NCI-H1436 treated with DMSO at 0.1 percent for 48 hours (cell line): ENCODE data around the gene ANTKMT.
"Not testable (repeated sequence)": the region's sequence is repeated elsewhere in the genome, so short reads cannot be mapped to it uniquely, and the experiment has no call there.

Experiments
- DNase-seq: peaks from one replicate; lab custom pipeline; 2025; lab: John Stamatoyannopoulos, UW

Gene ANTKMT

DNA sequence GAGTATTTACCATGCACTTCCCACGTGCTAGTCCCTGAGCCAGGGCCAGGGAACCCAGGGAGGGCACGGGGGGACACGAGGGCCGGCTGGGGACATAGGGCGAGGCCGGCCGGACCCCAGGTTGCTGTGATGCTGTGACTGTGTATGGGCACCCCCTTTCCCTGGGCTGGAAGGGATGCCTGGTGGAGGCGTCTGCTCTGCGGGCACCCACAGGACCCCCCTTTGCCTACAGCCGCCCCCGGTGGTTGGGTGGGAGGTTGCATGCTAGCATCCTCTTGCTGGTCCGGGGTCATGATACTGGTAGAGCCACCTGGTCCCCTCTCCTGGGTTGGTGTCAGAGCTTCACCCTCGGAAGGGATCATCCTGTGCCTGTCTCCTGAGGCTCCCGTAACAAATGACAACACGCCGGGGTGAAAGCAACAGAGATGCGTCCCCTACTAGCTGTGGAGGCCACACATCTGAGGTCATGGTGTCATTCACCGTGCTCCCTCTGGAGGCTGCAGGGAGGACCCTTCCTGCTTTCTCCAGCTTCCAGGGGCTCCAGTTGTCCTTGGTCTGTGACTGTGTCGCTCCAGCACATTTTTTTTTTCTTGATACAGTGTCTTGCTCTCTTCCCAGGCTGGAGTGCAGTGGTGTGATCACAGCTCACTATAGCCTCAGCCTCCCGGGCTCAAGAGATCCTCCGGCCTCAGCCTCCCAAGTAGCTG lies 23.0 kb downstream of the ANTKMT start:
- no peak for DNase-seq

DNA sequence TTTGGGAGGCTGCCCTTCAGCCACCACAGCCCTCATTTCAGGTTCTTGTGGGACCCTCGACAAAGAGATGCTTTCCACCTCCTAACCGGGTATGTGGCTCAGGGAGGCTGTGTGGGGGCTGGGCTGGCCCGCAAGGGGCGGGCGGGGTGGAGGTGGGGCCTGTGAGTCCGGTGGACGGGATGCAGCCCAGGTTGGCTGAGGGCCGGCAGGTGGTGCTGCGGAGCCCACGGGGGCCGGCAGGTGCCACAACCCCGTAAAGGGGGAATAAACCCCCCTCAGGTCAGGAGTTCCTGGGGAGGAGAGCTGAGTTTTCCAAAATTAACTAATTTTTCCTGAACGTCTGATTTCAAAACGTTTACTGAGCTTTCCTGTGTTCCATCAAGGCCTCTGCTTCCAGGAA lies 24.8 kb downstream of the ANTKMT start:
- no peak for DNase-seq

DNA sequence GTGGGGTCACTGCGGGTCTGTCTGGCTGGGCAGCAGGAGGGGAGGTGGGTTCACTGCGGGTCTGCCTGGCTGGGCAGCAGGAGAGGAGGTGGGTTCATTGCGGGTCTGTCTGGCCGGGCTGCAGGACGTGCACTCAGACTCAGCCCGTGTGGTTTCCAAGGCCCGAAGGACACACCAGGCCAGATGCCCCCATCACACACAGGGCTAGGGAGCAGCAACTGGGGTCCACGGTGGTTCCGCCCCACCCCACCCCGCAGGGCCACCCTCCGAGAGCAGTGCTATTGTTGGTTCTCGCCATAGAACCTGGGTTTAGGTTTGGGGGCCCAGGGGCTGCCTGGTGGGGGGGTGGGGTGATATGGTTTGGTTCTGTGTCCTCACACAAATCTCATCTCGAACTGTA lies 25.7 kb downstream of the ANTKMT start:
- DNase-seq: no peak

DNA sequence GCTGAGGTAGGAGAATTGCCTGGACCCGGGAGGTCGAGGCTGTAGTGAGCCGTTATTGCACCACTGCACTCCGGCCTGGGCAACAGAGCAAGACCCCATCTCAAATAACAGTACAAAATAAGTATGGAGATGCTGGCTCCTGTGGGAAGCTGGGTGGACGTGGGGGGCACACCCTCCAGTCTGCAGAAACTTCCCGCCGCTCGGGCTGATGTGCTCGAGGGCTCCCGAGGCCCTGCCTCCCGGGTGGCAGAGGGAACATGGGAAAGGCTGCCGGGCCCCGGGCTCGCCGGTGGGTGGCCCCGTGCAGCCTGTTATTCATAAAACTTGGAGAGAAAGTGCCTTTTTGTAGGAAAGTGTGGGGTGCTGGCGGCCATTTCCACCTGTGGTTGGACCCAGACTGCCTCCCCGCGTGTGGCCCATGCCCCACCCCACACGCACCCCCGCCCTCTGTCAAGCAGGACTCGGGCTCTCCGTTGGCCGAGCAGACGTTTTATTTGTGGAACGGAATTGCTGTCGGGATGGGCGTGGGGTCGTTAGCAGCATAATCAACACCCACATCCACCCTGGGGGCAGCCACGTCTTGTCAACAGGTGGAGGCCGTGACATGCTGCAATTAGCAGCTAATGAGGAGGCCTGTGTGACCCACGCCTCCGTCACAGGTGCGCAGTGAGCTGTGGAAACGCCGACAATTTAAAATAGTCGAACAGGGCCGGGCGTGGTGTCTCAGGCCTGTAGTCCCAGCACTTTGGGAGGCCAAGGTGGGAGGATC lies 27.2 kb downstream of the ANTKMT start:
- DNase-seq: no peak

DNA sequence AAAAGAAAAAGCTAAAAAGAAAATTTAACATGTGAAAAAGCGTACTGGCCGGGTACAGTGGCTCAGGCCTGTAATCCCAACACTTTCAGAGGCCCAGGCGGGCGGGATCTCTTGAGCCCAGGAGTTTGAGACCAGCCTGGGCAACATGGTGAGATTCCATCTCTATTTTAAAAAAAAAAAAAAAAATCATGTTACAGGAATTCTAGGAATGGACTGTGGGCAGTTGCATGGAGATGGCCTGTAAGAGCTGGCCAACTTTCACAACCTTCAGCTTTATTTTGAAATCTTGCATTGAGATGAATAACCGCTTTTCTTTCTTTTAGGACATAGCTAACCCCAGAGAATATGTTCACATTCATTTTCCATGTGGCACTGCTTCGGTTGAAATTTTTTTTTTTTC lies 28.1 kb downstream of the ANTKMT start:
- no peak for DNase-seq

DNA sequence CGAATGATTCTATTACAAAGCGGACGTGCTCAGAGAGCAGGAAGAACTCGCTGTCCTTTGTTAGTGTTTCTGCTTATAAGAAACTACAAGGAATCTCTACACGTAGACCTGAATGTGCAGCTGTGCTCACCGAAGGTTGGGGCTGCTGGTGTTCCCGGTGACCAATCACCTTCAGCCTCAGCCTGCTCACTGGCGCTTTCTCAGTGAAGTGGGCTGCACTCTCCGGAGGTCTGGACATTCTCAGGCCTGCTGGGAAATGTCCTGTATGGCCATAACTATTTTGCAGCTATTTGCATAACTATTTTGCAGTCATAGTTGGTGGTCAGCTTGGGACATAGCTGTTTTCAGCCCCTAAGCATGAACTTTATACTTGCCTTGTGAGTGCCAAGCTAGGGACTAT lies 29.5 kb downstream of the ANTKMT start:
- DNase-seq: no peak

DNA sequence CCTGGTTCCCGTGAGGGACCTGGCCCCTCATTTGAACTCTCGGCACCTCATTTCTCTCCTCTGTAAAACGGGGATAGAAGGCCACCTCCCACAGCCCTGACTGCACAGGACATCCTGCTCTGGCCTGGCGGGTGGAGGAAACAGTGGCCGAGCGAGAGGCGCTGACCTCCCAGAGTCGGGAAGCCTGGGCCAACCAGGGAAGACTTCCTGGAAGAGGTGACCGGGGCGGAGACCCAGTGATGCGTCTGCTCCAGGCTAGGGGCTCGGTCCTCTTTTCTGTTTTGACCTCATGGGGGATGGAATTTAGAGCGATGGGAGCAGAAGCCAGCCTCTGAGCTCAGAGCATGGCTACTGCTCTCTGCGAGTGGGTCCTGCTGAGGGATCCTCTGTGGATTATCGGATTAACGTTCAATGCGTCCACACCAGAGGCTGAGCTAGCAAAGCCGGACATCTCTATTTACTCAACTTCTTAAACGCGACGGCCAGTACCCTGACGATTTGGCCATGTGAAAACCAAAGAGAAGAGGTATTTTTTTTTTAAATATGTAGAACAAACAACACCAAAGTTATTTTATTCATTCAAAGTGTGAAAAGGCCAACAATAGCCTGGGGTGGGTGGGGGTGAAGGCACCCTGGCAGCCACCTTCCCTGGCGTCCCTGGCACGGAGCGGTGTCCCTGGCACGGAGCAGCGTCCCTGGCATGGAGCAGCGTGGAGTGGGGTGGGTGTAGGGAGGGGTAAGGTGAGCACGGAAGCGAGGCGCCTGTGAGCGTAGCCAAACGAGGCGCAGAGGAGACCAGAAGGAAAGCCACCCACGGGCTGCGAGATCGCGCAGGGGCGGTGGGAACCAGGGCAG lies 30.4 kb downstream of the ANTKMT start:
- no peak for DNase-seq

DNA sequence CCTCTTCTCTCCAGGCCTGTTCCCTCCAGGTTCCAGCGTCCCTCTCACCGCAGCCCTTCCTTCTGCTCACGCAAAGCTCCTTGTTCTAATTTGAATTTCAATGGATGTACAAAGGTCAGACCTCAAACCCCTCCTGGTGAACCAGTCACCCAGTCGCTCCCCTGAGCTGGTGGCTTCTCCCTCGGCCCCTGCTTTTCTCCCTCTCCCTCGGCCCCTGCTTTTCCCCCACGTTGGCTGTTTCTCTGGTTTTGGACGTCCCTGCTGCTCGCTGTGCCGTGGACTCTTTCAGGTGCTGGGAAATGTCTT lies 31.0 kb downstream of the ANTKMT start:
- DNase-seq: no peak

DNA sequence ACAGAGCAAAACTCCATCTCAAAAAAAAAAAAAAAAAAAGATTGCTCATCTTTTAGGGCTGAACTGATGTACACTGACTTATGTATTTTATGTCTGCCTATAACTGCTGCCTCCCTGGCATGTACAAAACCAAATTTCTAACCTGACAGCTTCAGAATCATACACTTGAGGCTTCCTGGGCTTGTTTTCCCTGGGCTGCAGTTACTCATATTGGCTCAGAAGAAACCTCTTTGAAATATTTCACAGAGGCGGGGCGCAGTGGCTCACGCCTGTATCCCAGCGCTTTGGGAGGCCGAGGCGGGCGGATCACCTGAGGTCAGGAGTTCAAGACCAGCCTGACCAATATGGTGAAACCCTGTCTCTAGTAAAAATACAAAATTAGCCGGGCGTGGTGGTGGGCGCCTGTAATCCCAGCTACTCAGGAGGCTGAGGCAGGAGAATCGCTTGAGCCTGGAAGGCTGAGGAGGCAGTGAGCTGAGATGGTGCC lies 33.2 kb downstream of the ANTKMT start:
- DNase-seq: not testable (repeated sequence)

DNA sequence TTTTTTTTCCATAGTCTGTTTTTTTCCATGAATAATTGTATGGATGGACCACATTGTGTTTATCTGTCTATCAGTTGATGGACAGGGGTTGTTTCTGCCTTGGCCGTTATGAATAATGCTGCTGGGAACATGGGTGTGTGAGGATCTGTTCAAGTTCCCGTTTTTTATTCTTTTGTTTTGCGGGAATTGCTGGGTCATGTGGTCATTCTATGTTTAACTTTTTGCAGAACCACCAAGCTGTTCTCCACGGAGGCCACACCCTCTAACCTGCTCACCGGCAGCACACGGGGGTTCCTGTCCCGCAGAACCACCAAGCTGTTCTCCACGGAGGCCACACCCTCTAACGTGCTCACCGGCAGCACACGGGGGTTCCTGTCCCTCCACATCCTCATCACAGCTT lies 33.7 kb downstream of the ANTKMT start:
- DNase-seq: no peak

DNA sequence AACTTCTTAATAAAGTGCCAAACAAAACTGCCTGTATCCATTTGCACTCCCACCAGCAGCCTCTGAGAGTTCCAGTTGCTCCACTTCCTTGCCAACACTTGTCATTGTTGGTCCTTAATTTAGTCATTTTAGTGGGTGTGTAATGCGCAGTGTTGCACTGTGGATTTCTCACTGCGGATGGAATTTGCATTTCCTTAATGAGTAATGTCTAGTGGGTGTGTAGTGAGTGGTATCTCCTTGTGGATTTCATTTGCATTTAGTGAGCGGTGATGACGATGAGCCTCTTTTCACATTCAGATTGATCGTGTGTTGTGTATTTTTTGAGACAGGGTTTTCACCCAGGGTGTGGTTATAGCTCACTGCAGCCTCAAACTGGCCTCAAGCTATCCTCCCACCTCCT lies 35.5 kb downstream of the ANTKMT start:
- DNase-seq: no peak

DNA sequence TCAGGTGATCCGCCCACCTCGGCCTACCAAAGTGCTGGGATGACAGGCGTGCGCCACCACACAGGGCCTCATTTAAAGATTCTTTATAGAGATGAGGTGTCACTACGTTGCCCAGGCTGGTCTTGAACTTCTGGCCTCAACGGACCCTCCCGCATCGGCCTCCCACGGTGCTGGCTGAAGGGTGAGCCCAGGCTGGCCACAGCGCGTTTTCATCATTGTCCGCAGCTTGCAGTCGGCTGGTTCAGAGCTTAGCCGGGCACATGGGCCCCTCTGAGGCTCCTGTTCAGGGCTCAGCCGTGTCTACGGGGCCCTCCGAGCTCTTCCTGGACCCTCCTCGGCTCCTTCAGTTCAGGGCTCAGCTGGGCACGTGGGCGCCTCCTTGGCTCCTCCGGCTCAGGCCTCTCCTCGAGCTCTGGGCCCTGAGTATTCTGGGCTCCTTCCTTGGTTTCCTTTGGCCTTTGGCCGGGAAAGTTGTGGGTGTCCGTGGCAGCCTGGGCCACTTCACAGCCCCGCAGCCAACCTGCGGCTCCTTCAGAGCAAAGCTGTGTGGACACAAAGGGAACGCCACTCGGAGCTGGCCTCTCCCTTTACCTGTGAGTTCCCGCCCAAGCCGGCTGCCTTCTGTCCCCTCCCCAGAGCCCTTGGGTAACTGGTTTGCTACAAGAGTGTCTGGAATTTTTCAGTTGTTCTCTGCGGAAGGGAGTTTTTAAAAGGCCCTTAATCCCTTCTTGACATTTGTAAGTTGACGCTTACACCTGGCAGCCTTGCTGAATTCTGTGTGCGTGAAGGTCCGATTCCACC lies 38.4 kb downstream of the ANTKMT start:
- no peak for DNase-seq

DNA sequence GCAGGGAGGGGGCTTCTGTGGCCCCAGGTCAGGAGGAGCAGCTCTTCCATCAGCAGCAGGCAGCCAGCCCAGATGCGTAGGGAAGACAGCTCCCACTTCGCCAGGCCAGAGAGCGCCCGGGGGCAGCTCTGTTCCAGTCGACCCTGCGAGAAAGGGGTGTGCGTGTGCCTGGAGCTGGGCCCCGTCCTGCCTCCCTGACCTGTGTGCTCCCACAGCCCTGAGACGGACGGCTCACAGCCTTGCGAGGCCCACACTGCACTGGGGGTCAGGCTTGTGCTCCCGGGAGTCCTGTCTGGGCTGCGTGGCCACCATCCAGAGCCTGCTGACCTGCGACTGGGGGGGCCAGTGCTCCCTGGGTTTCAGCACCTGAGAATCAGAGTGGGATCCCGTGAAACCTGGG lies 39.1 kb downstream of the ANTKMT start:
- no peak for DNase-seq

DNA sequence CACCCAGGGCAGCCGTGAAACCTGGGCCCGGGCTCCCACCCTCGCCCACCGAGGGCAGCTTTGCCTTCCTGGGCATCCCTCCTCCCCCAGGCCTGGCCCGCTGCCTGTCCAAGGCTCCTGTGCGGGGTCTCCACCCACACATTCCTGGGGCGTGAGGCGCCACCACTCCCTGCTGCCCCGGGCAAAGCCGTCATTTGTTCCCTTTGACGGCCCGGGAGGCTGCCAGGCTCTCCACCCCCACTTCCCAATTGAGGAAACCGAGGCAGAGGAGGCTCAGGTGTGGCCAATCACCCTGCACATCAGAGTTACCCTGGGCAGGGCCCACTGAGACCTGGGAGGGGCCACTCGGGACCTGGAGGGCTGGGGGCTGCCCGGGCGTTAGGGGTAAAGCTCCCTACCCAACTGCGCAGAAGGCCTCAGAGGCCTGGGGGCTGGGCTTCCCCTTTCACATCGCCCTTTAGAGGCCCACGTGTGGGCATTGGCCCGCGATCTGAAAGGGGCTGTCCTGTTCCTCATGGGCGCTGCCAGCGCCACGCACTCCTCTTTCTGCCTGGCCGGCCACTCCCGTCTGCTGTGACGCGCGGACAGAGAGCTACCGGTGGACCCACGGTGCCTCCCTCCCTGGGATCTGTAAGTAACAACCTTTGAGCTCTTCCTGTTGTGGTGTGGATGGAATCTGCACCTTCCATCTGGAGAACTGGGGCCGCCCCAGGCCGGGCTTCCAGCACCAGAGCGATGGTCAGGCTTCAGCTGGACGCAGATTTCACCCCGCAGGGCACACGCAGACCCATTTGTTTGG lies 39.8 kb downstream of the ANTKMT start, which contains the start of gene MSLN:
TSS of gene MSLN (plus strand) at position 190 of the 799 bp plus-strand sequence. CDS start 1,947 bp downstream, outside the sequence.
- DNase-seq: no peak

DNA sequence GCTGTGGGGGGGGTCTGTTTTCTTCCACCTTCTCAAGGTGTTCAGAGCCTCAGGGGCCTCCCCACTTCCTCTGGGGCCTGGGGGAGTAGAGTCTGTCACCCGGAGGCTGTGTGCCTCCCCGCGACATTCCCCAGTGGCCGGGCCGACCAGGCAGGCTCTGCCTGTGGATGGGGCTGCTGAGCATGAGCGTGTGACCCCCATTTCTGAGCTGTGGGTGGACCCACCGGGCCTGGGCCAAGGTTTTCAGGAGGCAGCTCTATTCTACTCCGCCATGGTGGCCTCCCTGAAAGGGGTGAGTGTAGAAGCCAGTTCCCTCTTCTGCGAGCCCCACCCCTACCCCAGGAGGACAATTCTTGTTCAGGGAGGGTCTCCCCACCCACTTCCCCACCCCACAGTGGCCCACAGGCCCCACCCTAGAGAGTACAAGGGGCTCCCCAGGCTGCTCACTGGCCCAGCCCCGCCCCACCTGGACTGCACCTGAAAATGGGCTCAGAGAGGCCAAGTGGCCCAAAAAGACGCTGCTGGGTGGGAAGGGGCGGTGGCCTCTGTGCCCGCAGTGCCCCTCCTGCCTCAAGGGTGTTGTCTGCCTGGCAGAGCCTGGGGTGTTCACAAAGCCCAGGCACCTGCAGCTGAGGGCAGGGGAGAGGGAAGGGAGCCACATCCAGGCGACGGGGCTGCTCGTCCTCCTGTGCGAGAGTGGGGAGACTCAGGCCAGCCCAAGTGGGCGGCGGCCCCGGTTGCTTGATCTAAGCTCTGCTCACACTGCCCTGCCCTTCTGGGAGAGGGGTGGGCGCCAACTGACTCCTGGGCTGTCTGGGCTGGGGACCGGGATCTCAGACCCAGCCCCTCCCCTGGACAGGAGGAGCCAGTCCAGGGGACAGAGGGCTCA lies 40.9 kb downstream of the ANTKMT start:
- DNase-seq: no peak

DNA sequence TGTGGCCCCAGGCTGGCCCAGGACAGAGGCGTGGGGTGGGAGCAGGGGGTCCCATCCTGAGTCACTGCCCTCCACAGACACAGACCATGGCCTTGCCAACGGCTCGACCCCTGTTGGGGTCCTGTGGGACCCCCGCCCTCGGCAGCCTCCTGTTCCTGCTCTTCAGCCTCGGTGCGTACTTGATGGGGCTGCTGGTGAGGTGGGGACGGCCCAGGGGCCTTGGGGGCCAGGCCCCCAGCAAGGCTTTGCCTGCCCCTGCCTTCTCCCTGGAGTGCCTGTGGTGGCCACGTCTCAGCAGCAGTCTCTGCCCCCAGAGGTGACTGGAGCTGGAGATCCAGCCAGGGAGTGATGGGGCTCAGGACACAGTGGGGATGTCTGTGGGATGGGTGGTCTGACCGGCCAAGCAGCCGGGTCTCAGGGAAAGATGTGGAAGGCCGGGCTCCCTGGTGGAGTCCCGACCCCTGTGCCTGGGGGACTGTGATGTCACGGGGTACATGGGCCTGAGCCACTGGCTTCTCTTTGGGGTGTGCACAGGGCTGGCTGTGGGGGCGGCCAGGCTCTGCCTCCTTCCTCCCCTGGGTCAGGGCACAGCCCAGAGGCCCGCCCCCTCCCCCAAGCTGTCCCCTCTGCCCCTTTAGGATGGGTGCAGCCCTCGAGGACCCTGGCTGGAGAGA lies 41.8 kb downstream of the ANTKMT start:
- no peak for DNase-seq

DNA sequence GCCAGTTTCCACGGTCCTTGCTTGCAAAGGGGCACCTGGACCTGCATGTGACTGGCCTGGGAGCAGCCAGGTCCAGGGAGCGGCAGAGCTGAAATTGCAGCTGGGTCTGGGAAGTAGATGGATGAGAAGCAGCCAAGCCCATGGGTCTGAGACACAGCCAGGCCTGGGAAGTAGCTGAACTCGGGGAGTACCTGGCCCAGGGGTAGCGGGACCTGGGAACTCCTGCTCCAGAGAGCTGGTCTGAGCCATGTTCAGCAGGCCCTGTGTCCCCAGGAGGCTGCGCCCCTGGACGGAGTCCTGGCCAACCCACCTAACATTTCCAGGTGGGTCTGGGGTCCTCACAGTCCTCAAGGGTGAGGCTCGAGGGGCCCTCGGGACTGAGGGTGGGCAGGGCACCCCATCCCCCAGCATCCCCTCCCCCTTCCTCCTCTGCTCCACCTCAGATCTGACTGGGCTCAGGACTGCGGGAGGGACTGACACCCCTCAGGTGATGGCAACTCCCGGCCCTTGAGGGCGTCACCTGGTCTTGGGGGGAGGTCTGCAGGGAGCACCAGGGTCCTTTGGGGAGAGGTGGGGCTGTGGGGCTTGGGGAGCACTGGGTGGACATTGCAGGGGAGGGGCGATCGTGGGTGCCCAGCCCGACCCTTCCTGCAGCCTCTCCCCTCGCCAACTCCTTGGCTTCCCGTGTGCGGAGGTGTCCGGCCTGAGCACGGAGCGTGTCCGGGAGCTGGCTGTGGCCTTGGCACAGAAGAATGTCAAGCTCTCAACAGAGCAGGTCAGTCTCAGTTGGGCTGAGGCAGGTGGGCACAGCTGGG lies 42.6 kb downstream of the ANTKMT start:
- DNase-seq: no peak

DNA sequence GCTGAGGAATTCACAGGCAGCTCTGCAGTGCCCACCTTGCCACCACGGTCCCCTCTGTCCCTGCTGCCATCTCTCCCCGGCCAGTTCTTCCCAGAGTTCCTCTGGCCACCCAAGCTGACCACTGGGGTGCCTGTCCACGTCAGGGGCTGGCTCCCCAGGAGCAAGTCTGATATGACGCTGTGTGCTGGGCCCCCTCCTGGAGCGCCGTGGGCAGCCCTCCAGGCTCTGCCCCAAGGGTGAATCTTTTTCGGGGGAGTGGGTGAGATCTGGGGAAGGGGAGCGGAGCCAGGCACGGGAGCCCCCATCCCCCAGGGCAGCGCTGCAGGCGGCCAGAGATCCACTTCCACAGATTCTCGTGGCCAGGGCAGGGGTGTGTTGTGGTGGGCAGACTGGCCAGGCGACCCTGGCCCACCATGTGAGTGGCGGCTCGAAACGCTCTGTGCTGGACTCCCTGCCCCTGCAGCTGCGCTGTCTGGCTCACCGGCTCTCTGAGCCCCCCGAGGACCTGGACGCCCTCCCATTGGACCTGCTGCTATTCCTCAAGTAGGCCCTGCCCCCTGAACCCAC lies 43.3 kb downstream of the ANTKMT start:
- no peak for DNase-seq
